Heart right ventricle (tissue), 16 donors: ENCODE data around the gene PXDC1. TPM values are rescaled to one million over a fixed set of nuclear protein-coding genes. Genes with fewer than 3 reads are reported as not detected.

Source experiments
- ATAC-seq, 8 donors: fragments of 200-7000 bp; cut with Tn5 transposase; one replicate each; pipeline ENCODE4 v1.9.1; 2020; ENCODE audit warnings: mild to moderate bottlenecking in 8 of 8, moderate library complexity in 8 of 8, moderate number of reproducible peaks in 1 of 8
- DNase-seq, 2 donors: peaks; one replicate each; pipeline ENCODE4 v3.0.0-alpha.2; 2020
- H3K27ac ChIP-seq, 10 donors: fragments of 200-600 bp; sonication (generic) in 2 of 10; one replicate each; pipeline versions ENCODE4 v1.5.0 to v1.8.0; 2020 to 2022; ENCODE audit warnings: mild to moderate bottlenecking in 3 of 10
- H3K27me3 ChIP-seq, 7 donors: fragments of 200-600 bp; one replicate each; pipeline ENCODE4 v1.8.0; 2021 to 2022; ENCODE audit warnings: mild to moderate bottlenecking in 2 of 7
- H3K36me3 ChIP-seq, 9 donors: fragments of 200-600 bp; sonication (generic) in 1 of 9; one replicate each; pipeline versions ENCODE4 v1.5.0 to v1.8.0; 2020 to 2022; ENCODE audit warnings: mild to moderate bottlenecking in 2 of 9
- H3K4me1 ChIP-seq, 9 donors: fragments of 200-600 bp; sonication (generic) in 1 of 9; one replicate each; pipeline versions ENCODE4 v1.5.0 to v1.8.0; 2020 to 2022; ENCODE audit warnings: mild to moderate bottlenecking in 4 of 9
- H3K4me3 ChIP-seq, 10 donors: fragments of 200-600 bp; sonication (generic) in 2 of 10; one replicate each; pipeline versions ENCODE4 v1.5.0 to v1.8.0; 2020 to 2022; ENCODE audit warnings: mild to moderate bottlenecking in 7 of 10, moderate library complexity in 2 of 10
- H3K9me3 ChIP-seq, 11 donors: fragments of 200-600 bp in 10 of 11; sonication (generic) in 2 of 11; one replicate each; pipeline versions ENCODE4 v1.5.0 to v1.8.0; 2013 to 2022; ENCODE audit warnings: mild to moderate bottlenecking in 2 of 11, control low read depth in 1 of 11, moderate library complexity in 1 of 11
- WGBS, 2 donors: extraction: QIAGEN DNeasy Blood & Tissue Kit; methylation state at CpG; one replicate each; pipeline ENCODE4 v1.1.7; 2013; ENCODE audit warnings: inconsistent platforms in 1 of 2; 5-methylcytosine and 5-hydroxymethylcytosine counted together
- intact Hi-C, 10 donors: fragments of 100-400 bp; cut with DNase I; formaldehyde crosslinking; loops; one replicate each; pipeline versions ENCODE4 v1.11.1 to v1.14.2; 2022
- polyA plus RNA-seq, 2 donors: library from polyadenylated mRNA; stranded (reverse); fragments of 200-250 nt; gene quantifications; one replicate each; pipeline ENCODE4 v1.2.3, GENCODE V29; 2013
- total RNA-seq, 10 donors: library from RNA; stranded (reverse); fragmentation: NEBNext Ultra II Directional in 3 of 10; extraction: Animal tissue kit (Norgen Biotek cat#: 25700) in 3 of 10; gene quantifications; one replicate each; pipeline versions ENCODE4 v1.2.1 to v1.2.4, GENCODE V29; 2021 to 2023
- TF ChIP-seq, protein P1 (sequence below), 9 donors: fragments of 200-600 bp; sonication (generic) in 2 of 9; IDR thresholded peaks; one replicate each; pipeline versions ENCODE4 v1.5.0 to v1.8.0; 2021 to 2022; ENCODE audit warnings: antibody characterized with exemption in 9 of 9, mild to moderate bottlenecking in 5 of 9, moderate library complexity in 1 of 9
- donor health status: Arrhythmogenic right ventricular cardiomyopathy.
- donor health status: ischemic (EF 13 %, LVEDD 7.1; RV severe dilation, severe dysfunction).
- donor health status: healthy with polysubstance abuse.
- donor health status: DM: no; HTN: yes; CAD: no.
- donor health status: DM: no; HTN: no; CAD: no.
- donor health status: ischemic (EF 25% LVEDD 6.9; RV normal size, moderate dysfunction).
- donor health status: ischemic (EF 25% LVEDD 5.7; RV mildly dilated, moderate dysfunction).
- donor health status: healthy.
- donor health status: DM: yes; HTN: yes; CAD: no.
- donor health status: Ischemic cardiomyopathy.
- donor health status: ischemic (EF 35%, LVEDD 5.7; RV mildly dilated, moderate dysfunction).
- donor health status: nonischemic (EF 11% LVEDD 7.7; RV severe dilation, severe dysfunction).
- donor health status: DM: yes; HTN: yes; CAD: no.
- donor health status: PGD.
- donor health status: ischemic (EF 29% LVEDD 5.4; RV normal size, mild dysfunction).
- donor health status: nonischemic (EF 23%, LVEDD 6.1; RV moderate dilation, normal function).

PXDC1 gene
- total and polyA plus RNA-seq, 12 donors = 11.3 to 69.9 (median 21.7) TPM

DNA sequence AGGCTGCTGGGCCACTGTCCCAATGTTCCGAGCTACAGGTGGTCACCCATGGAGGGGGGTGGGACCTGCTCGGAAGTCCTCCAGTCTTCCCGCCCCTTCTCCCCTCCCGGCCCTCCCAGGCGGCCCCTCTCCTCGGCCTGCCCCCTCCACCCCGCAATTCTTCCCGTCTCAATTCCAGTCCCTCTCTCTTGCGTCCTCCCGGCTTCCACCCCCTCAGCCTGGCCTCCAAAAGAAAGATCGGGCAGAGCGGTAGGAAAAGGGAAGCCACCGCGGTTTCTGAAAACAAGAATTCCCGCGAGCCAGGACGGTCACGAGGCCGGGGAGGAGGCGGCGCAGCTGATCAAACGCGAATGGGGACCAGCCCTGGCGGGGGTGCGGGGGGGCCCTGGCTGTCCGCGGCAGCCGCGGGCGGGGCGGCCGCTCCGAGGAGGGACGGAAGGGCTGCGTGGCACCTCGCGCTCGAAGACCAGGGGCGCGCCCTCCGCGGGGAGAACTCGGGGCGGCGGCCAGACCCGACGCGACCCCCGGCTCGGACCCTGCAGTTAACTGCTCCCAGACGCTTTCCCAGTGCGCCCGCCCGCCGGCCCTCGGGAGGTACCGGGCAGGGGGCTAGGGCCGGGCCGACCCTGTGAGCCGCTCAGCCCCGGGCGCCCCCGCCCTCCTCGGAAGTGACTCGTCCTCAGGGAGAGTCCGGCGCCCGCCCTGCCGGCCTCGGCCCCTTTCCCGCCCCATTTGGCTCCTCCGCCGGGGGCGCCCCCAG is 1.0 kb downstream of the PXDC1 start:
- Histone ChIP-seq H3K36me3 (peaks cover 0 to 7% (median 0%) of the 10 kb centered on the region in 9 donors), H3K9me3 (no peaks in the 10 kb centered on the region), H3K27me3 (peaks cover 0 to 46% (median 0%) of the 10 kb centered on the region in 7 donors), H3K4me1 (peaks cover 11 to 74% (median 49%) of the 10 kb centered on the region in 9 donors), H3K27ac (peak overlapping the region; percentile 96 to 99 (median 98)), H3K4me3 (peak overlapping the region; percentile 66 to 97 (median 86))
- intact Hi-C loops = loop anchor here in 6 of 10 donors (2.0 to 10.0 kb wide), 5 partner anchors 47 to 97 kb away; partner anchors contain the start of gene FAM50B (in 1 of the 6)
- TF ChIP-seq, protein P1, sequence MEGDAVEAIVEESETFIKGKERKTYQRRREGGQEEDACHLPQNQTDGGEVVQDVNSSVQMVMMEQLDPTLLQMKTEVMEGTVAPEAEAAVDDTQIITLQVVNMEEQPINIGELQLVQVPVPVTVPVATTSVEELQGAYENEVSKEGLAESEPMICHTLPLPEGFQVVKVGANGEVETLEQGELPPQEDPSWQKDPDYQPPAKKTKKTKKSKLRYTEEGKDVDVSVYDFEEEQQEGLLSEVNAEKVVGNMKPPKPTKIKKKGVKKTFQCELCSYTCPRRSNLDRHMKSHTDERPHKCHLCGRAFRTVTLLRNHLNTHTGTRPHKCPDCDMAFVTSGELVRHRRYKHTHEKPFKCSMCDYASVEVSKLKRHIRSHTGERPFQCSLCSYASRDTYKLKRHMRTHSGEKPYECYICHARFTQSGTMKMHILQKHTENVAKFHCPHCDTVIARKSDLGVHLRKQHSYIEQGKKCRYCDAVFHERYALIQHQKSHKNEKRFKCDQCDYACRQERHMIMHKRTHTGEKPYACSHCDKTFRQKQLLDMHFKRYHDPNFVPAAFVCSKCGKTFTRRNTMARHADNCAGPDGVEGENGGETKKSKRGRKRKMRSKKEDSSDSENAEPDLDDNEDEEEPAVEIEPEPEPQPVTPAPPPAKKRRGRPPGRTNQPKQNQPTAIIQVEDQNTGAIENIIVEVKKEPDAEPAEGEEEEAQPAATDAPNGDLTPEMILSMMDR (IDR thresholded peaks at IDR 0.05) = no peak
- 0 to 1% methylated on average over 66 to 74 of the region's 74 CpGs for WGBS, 2 donors
- ATAC-seq (peak; percentile 54 to 79 (median 68)), DNase-seq (peak; percentile 86 to 90)

DNA sequence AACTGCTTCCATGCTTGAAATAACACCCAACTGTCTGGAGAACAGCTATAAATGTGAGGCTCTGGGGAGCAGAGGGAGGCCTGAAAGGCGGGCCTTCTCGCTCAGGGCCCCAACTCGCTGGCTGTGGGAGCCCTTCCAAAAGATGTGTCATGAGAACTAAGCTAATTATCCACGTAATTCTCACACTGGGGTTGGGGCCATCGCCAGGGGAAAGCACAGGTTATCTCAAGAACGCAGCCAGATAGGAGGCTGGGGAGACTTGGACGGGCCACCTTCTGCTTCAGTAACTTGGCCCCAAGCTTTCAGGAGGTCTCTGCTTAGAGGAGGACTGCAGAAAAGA is 1.6 kb downstream of the PXDC1 start:
- peaks cover 0 to 7% (median 0%) of the 10 kb centered on the region in 9 donors for H3K36me3 ChIP-seq
- H3K4me3 ChIP-seq = peak overlapping the region; percentile 66 to 97 (median 86)
- peaks cover 0 to 46% (median 0%) of the 10 kb centered on the region in 7 donors for H3K27me3 ChIP-seq
- H3K9me3 ChIP-seq = no peaks in the 10 kb centered on the region
- ATAC-seq (peak in 7 of 8 donors; percentile 0 to 26 (median 12)), DNase-seq (peak in 1 of 2 donors; percentile 78)
- intact Hi-C loops = loop anchor here (2.0 to 10.0 kb wide), 15 partner anchors 47 to 405 kb away; partner anchors contain the start of genes FAM50B (in 2 of the 10) and ECI2 (in 1 of the 10)
- TF ChIP-seq, protein P1 (IDR thresholded peaks at IDR 0.05) = no peak
- peak overlapping the region; percentile 96 to 99 (median 98) for H3K27ac ChIP-seq
- peaks cover 14 to 80% (median 55%) of the 10 kb centered on the region in 9 donors for H3K4me1 ChIP-seq
- 27 to 30% methylated on average over 7 of the region's 7 CpGs for WGBS, 2 donors

GRCh38 chr6:3749067-3749841 is 2.3 kb downstream of the PXDC1 start:
- peak overlapping the region; percentile 96 to 99 (median 98) for H3K27ac ChIP-seq
- DNase-seq (no peak), ATAC-seq (peak in 1 of 8 donors; percentile 1)
- peaks cover 0 to 7% (median 0%) of the 10 kb centered on the region in 9 donors for H3K36me3 ChIP-seq
- TF ChIP-seq, protein P1 (IDR thresholded peaks at IDR 0.05) = no peak
- intact Hi-C loops = loop anchor here in 7 of 10 donors (2.0 to 10.0 kb wide), 12 partner anchors 58 to 406 kb away; partner anchors contain the start of genes ECI2 (in 1 of the 7) and FAM50B (in 1 of the 7)
- H3K9me3 ChIP-seq = no peaks in the 10 kb centered on the region
- H3K27me3 ChIP-seq = peaks cover 0 to 46% (median 0%) of the 10 kb centered on the region in 7 donors
- WGBS, 2 donors = 70% methylated on average over 24 of the region's 24 CpGs
- H3K4me3 ChIP-seq = peak overlapping the region; percentile 66 to 97 (median 86)
- peaks cover 19 to 86% (median 59%) of the 10 kb centered on the region in 9 donors for H3K4me1 ChIP-seq
